Tibial nerve (tissue), 4 donors: ENCODE data around the gene FAS. TPM values are rescaled to one million over a fixed set of nuclear protein-coding genes. Genes with fewer than 3 reads are reported as not detected.

ENCODE experiments used
- DNase-seq, 2 donors: peaks; one replicate each; pipeline ENCODE4 v3.0.0-alpha.2; 2019; ENCODE audit warnings: low spot score in 2 of 2
- H3K27ac ChIP-seq, 4 donors: fragments of 200-600 bp; sonication (generic) in 3 of 4; one replicate each; pipeline ENCODE4 v1.5.1; 2017 to 2019; ENCODE audit warnings: mild to moderate bottlenecking in 1 of 4
- H3K27me3 ChIP-seq, 2 donors: fragments of 200-600 bp; sonication (generic) in 1 of 2; one replicate each; pipeline versions ENCODE4 v1.5.1 to v1.6.0; 2017 to 2019
- H3K36me3 ChIP-seq, 3 donors: fragments of 200-600 bp; sonication (generic); one replicate each; pipeline ENCODE4 v1.5.1; 2018 to 2019
- H3K4me1 ChIP-seq, 4 donors: fragments of 200-600 bp; sonication (generic) in 3 of 4; one replicate each; pipeline ENCODE4 v1.5.1; 2017 to 2019
- H3K4me3 ChIP-seq, 4 donors: fragments of 200-600 bp; sonication (generic) in 3 of 4; one replicate each; pipeline ENCODE4 v1.5.1; 2017 to 2019; ENCODE audit warnings: mild to moderate bottlenecking in 1 of 4, moderate library complexity in 1 of 4
- H3K9me3 ChIP-seq, 4 donors: fragments of 200-600 bp; sonication (generic) in 3 of 4; one replicate each; pipeline ENCODE4 v1.5.1; 2017 to 2019
- EP300 ChIP-seq, 2 donors: sonication (generic); formaldehyde crosslinking; IDR thresholded peaks; one replicate each; pipeline ENCODE4 v1.6.1; 2017; ENCODE audit warnings: antibody characterized with exemption in 2 of 2, mild to moderate bottlenecking in 1 of 2
- POLR2A ChIP-seq, 2 donors: fragments of 450-650 bp; IDR thresholded peaks; one replicate each; pipeline ENCODE4 v1.6.1; 2017; ENCODE audit warnings: antibody characterized with exemption in 2 of 2, mild to moderate bottlenecking in 2 of 2, moderate library complexity in 2 of 2
- WGBS, 2 donors: methylation state at CpG; one replicate each; pipeline ENCODE4 v1.1.5; 2018; 5-methylcytosine and 5-hydroxymethylcytosine counted together
- total RNA-seq, 4 donors: library from RNA; depleted of rRNA; stranded (reverse); fragments of >200 nt; gene quantifications; one replicate each; pipeline ENCODE4 v1.1.0, GENCODE V29; 2016
- TF ChIP-seq, protein P1 (sequence below), 5 experiments: fragments of 200-600 bp in 3 of 5; fragments of 450-650 bp in 2 of 5; sonication (generic) in 3 of 5; IDR thresholded peaks; one replicate each; pipeline ENCODE4 v1.5.1; 2016 to 2019; ENCODE audit warnings: antibody characterized with exemption in 5 of 5, mild to moderate bottlenecking in 3 of 5, moderate library complexity in 2 of 5

FAS gene
- total RNA-seq, 4 donors from 2014 or later, result 18.4 to 32.2 (median 20.9) TPM

DNA sequence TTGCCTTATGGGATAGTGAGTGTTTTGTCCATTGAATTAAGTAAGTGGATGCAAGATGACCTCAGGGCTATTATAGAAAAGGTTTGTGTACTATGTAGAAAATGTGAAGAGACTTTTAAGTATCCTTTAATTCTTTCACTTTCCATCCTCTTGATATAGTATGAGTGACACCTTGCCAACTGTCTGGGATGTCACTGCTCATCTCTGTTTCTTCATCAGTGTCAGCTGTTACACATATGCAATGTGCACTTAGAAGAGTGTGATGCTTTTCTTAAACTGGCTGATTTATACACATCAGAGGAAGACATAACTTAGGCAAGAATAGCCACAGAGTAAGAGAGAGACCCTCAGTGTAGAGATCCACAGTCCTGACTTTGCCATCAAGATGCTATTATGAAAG is 29.3 kb upstream of the FAS start:
- H3K4me1 ChIP-seq, result no peaks in the 10 kb centered on the region
- H3K9me3 ChIP-seq, result no peaks in the 10 kb centered on the region
- DNase-seq, result no peak
- H3K4me3 ChIP-seq, result no peak overlapping the region
- H3K27me3 ChIP-seq, result no peaks in the 10 kb centered on the region
- no peak overlapping the region for H3K27ac ChIP-seq
- TF ChIP-seq, protein P1, sequence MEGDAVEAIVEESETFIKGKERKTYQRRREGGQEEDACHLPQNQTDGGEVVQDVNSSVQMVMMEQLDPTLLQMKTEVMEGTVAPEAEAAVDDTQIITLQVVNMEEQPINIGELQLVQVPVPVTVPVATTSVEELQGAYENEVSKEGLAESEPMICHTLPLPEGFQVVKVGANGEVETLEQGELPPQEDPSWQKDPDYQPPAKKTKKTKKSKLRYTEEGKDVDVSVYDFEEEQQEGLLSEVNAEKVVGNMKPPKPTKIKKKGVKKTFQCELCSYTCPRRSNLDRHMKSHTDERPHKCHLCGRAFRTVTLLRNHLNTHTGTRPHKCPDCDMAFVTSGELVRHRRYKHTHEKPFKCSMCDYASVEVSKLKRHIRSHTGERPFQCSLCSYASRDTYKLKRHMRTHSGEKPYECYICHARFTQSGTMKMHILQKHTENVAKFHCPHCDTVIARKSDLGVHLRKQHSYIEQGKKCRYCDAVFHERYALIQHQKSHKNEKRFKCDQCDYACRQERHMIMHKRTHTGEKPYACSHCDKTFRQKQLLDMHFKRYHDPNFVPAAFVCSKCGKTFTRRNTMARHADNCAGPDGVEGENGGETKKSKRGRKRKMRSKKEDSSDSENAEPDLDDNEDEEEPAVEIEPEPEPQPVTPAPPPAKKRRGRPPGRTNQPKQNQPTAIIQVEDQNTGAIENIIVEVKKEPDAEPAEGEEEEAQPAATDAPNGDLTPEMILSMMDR (IDR thresholded peaks at IDR 0.05), result no peak
- no peak for TF ChIP-seq POLR2A (IDR thresholded peaks at IDR 0.05)
- no peak for TF ChIP-seq EP300 (IDR thresholded peaks at IDR 0.05)
- H3K36me3 ChIP-seq, result no peaks in the 10 kb centered on the region

DNA sequence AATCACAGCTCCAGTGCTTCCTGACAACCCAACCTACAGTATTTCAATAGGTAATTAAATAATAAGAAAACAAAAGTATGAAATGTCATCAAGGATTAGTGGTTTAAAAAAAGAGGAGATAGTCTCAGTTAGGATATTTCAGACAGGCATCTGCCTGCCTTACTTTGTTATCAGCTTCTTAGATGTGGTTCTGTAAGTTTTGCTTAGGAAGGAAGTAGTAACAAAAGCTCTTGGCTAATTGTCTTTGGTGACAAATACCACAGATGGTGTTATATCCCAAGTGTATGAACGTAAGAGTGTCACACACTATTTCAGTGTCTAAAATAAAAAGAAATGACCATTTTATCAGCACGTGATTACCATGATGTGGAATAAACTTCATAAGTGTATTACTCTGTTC is 28.3 kb upstream of the FAS start:
- WGBS, 2 donors, result 71% methylated on average over 2 of the region's 2 CpGs
- Histone ChIP-seq H3K36me3 (no peaks in the 10 kb centered on the region), H3K27me3 (no peaks in the 10 kb centered on the region), H3K4me1 (peaks cover 0 to 6% (median 0%) of the 10 kb centered on the region in 4 donors), H3K9me3 (no peaks in the 10 kb centered on the region), H3K27ac (no peak overlapping the region), H3K4me3 (no peak overlapping the region)
- TF ChIP-seq, protein P1 (IDR thresholded peaks at IDR 0.05), result no peak
- DNase-seq, result no peak

DNA sequence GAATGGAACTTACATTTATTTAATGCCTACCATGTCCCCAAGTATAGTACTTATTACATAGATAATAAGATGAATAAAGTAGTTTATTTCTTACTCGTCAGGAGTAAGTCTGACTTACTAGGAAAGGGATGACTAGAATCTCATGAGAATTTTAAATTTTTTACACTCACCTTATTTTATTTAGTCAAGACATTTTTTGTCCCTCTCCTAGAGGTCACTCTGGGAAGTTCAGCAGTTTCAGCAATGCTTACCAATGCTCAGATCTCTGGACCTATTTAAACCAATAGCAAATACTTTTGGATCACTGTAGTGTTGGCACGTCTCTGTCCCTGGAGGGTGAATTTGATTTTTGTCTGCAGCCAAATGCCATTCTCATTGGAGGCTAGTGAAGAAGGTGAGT is 27.3 kb upstream of the FAS start:
- 85 to 92% methylated on average over 2 of the region's 2 CpGs for WGBS, 2 donors
- H3K27ac ChIP-seq, result no peak overlapping the region
- H3K4me1 ChIP-seq, result peaks cover 0 to 8% (median 0%) of the 10 kb centered on the region in 4 donors
- no peaks in the 10 kb centered on the region for H3K9me3 ChIP-seq
- TF ChIP-seq, protein P1 (IDR thresholded peaks at IDR 0.05), result no peak
- TF ChIP-seq EP300 (IDR thresholded peaks at IDR 0.05), result no peak
- TF ChIP-seq POLR2A (IDR thresholded peaks at IDR 0.05), result no peak
- H3K4me3 ChIP-seq, result no peak overlapping the region
- DNase-seq, result no peak
- no peaks in the 10 kb centered on the region for H3K36me3 ChIP-seq
- no peaks in the 10 kb centered on the region for H3K27me3 ChIP-seq

DNA sequence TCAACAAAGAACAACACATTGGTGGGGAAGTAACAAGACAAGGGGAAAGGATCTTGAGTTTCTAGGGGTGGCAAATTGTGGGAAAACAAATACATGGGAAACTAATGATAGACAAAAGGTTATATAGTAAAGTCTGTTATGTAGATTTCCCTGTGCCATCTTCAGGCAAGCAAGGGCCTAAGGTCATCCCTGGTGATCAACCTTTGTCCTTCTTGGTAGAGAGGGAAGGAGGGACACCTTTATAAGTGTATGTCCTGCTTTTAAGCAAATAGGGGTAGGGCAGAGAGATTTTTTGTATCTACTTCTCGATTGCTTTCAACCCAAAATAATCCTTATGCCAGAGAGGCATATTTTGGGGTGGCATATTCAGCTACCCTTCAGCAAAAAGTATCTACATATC is 26.2 kb upstream of the FAS start:
- 92 to 93% methylated on average over 1 of the region's 1 CpG for WGBS, 2 donors
- Histone ChIP-seq H3K4me3 (no peak overlapping the region), H3K9me3 (no peaks in the 10 kb centered on the region), H3K4me1 (peaks cover 0 to 19% (median 0%) of the 10 kb centered on the region in 4 donors), H3K27me3 (no peaks in the 10 kb centered on the region), H3K36me3 (no peaks in the 10 kb centered on the region), H3K27ac (no peak overlapping the region)
- DNase-seq, result no peak
- TF ChIP-seq, protein P1 (IDR thresholded peaks at IDR 0.05), result no peak
- TF ChIP-seq EP300 (IDR thresholded peaks at IDR 0.05) (no peak), POLR2A (IDR thresholded peaks at IDR 0.05) (no peak)

GRCh38 chr10:88964869-88965415 is 25.7 kb upstream of the FAS start:
- Histone ChIP-seq H3K9me3 (no peaks in the 10 kb centered on the region), H3K27me3 (no peaks in the 10 kb centered on the region), H3K4me1 (peaks cover 0 to 20% (median 0%) of the 10 kb centered on the region in 4 donors), H3K27ac (no peak overlapping the region), H3K4me3 (no peak overlapping the region), H3K36me3 (no peaks in the 10 kb centered on the region)
- 56 to 68% methylated on average over 3 of the region's 3 CpGs for WGBS, 2 donors
- no peak for TF ChIP-seq POLR2A (IDR thresholded peaks at IDR 0.05)
- no peak for TF ChIP-seq EP300 (IDR thresholded peaks at IDR 0.05)
- TF ChIP-seq, protein P1 (IDR thresholded peaks at IDR 0.05), result no peak
- DNase-seq, result no peak
